Heart left ventricle (tissue), 13 donors: ENCODE measurements around the gene BCL2.

Experiments used
- POLR2A ChIP-seq, 2 donors: fragments of 450-650 bp; IDR thresholded peaks; one replicate each; pipeline ENCODE4 v1.6.1; 2017; ENCODE audit warnings: antibody characterized with exemption in 2 of 2, mild to moderate bottlenecking in 2 of 2, moderate library complexity in 2 of 2
- TF ChIP-seq, protein P1 (sequence below), 12 donors: fragments of 200-600 bp; sonication (generic) in 4 of 12; IDR thresholded peaks; one replicate each; pipeline versions ENCODE4 v1.5.0 to v1.8.0; 2018 to 2022; ENCODE audit warnings: antibody characterized with exemption in 12 of 12, mild to moderate bottlenecking in 5 of 12
- donor health status: ischemic (EF 13 %, LVEDD 7.1; RV severe dilation, severe dysfunction).
- donor health status: DM: no; HTN: yes; CAD: no.
- donor health status: DM: no; HTN: no; CAD: no.
- donor health status: ischemic (EF 25% LVEDD 6.9; RV normal size, moderate dysfunction).
- donor health status: ischemic (EF 25% LVEDD 5.7; RV mildly dilated, moderate dysfunction).
- donor health status: ischemic (EF 35%, LVEDD 5.7; RV mildly dilated, moderate dysfunction).
- donor health status: nonischemic (EF 11% LVEDD 7.7; RV severe dilation, severe dysfunction).
- donor health status: DM: yes; HTN: yes; CAD: no.
- donor health status: PGD.
- donor health status: ischemic (EF 29% LVEDD 5.4; RV normal size, mild dysfunction).
- donor health status: nonischemic (EF 23%, LVEDD 6.1; RV moderate dilation, normal function).

DNA sequence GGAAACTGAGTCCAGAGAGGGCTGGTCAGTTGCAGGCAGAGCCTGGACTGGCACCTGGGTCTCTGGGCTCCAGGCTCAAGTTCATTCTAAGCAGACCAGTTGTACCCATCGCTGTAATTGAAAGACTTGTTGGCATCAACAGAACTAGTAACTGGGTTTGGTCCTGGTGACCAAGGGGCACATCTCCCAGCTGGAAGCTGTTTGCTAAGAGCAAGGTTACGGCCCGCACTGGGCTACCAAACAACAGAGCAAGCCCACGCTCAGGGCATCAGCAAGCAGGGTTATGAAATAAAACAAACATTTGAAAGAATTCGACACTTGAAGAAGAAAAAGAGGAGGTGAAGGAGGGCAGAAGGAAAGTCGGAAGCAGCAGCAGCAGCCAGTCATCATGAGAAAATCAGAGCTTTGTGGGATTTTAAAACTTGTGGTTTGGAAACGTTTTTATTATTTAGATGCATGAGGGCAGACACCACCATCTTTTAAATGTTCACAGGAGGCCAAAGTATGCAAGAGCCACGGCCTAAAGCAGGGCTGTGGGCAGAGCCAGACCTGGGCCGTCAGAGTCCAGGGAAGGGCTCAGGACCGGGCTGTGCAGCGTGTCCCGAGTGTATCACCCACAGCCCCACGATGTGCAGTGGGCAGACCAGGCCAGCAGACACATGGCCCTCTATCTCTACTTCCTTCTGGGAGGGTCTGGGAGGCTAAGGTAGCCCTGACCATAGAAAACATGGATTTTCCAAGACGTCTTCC lies 220.3 kb downstream of the BCL2 start:
- no peak for TF ChIP-seq POLR2A (IDR thresholded peaks at IDR 0.05)
- TF ChIP-seq, protein P1, sequence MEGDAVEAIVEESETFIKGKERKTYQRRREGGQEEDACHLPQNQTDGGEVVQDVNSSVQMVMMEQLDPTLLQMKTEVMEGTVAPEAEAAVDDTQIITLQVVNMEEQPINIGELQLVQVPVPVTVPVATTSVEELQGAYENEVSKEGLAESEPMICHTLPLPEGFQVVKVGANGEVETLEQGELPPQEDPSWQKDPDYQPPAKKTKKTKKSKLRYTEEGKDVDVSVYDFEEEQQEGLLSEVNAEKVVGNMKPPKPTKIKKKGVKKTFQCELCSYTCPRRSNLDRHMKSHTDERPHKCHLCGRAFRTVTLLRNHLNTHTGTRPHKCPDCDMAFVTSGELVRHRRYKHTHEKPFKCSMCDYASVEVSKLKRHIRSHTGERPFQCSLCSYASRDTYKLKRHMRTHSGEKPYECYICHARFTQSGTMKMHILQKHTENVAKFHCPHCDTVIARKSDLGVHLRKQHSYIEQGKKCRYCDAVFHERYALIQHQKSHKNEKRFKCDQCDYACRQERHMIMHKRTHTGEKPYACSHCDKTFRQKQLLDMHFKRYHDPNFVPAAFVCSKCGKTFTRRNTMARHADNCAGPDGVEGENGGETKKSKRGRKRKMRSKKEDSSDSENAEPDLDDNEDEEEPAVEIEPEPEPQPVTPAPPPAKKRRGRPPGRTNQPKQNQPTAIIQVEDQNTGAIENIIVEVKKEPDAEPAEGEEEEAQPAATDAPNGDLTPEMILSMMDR (IDR thresholded peaks at IDR 0.05), result no peak
